HFF-Myc (cell line): Measurements from ENCODE around the gene RAB11FIP3.
"Not testable (repeated sequence)": the region's sequence is repeated elsewhere in the genome, so short reads cannot be mapped to it uniquely, and the experiment has no call there.

Source experiments
- DNase-seq: peaks from one replicate; pipeline ENCODE4 v3.0.0-alpha.2; 2011; ENCODE audit warnings: low read depth; ENCODE audit errors: extremely low read depth
- H3K4me3 ChIP-seq: replicated peaks from 2 replicates; pipeline ENCODE4 v1.5.1; 2011; ENCODE audit warnings: low read depth, mild to moderate bottlenecking, control low read depth, low read length
- CTCF ChIP-seq: IDR thresholded peaks from 2 replicates; pipeline ENCODE4 v1.5.1; 2012; ENCODE audit warnings: mild to moderate bottlenecking, low read depth, low read length, control low read depth; ENCODE audit errors: missing control alignments

Gene RAB11FIP3

GRCh38 chr16:383326-384051, 42.0 kb upstream of the RAB11FIP3 start:
- DNase-seq: no peak
- no peak overlapping the region for H3K4me3 ChIP-seq
- TF ChIP-seq CTCF: no peak

GRCh38 chr16:386641-387156, 38.8 kb upstream of the RAB11FIP3 start:
- no peak for DNase-seq
- no peak for TF ChIP-seq CTCF

DNA sequence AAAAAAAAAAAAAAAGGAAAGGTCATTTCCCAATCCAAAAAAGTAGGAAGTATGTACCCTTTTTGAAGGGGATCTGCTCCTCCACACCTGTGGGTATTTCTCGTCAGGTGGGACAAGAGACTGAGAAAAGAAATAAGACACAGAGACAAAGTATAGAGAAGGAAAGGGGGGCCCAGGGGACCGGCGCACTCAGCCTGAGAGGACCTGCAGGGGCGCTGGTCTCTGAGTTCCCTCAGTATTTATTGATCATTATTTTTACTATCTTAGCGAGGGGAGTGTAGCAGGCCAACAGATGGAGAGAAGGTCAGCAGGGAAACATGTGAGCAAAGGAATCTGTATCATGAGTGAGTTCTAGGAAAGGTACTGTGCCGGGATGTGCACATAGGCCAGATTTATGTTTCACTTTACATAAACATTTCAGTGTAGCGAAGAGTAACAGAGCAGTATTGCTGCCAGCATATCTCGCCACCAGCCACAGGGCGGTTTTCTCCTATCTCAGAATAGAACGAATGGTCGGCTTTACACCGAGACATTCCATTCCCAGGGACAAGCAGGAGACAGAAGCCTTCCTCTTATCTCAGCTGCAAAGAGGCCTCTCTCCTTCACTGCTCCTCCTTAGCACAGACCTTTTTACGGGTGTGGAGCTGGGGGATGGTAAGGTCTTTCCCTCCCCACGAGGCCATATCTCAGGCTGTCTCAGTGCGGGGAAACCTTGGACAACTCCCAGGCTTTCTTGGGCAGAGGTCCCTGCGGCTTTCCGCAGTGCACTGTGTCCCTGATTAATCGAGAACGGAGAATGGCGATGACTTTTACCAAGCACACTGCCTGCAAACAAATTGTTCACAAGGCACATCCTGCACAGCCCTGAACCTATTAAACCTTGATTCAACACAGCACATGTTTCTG, 37.4 kb upstream of the RAB11FIP3 start:
- not testable (repeated sequence) for DNase-seq, H3K4me3 ChIP-seq

More at GRCh38 chr16:386641-387156, 38.8 kb upstream of the RAB11FIP3 start:
- H3K4me3 ChIP-seq: no peak overlapping the region

- TF ChIP-seq CTCF: no peak
Observed at GRCh38 chr16:389352-389751, 36.1 kb upstream of the RAB11FIP3 start.

GRCh38 chr16:391885-392335, 33.5 kb upstream of the RAB11FIP3 start:
- TF ChIP-seq CTCF: peak; percentile 94

More at GRCh38 chr16:389352-389751, 36.1 kb upstream of the RAB11FIP3 start:
- no peak overlapping the region for H3K4me3 ChIP-seq
- no peak for DNase-seq

GRCh38 chr16:392450-393030, 32.9 kb upstream of the RAB11FIP3 start:
- DNase-seq: no peak
- TF ChIP-seq CTCF: no peak
- H3K4me3 ChIP-seq: no peak overlapping the region

More at GRCh38 chr16:391885-392335, 33.5 kb upstream of the RAB11FIP3 start:
- no peak overlapping the region for H3K4me3 ChIP-seq
- DNase-seq: peak; percentile 65
